DMS53 treated with DMSO at 0.1 percent for 48 hours (cell line): ENCODE results near the gene TSPAN15.
"Not testable (repeated sequence)": the region's sequence is repeated elsewhere in the genome, so short reads cannot be mapped to it uniquely, and the experiment has no call there.

Source experiments
- DNase-seq: peaks from one replicate; lab custom pipeline; 2025; ENCODE audit not compliant: unreplicated experiment; lab: John Stamatoyannopoulos, UW

Gene TSPAN15

DNA sequence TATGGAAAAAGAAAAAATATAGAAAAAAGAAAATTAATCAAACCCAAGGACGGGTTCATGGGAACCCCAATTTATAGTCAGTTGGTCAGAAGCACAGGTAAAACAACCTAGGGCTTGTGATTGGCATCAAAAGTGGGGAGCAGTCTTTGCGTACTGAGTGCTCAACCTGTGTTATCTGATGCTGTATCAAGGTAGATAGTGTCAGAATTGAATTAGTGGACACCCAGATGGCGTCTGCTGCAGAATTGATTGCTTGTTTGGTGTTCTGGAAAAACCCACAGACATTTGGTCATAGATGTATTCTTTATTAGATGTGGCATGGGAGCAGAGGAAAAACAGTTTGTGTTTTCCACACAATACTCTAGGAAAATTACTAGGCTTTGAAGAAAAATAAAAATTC lies 82.4 kb downstream of the TSPAN15 start:
- no peak for DNase-seq

DNA sequence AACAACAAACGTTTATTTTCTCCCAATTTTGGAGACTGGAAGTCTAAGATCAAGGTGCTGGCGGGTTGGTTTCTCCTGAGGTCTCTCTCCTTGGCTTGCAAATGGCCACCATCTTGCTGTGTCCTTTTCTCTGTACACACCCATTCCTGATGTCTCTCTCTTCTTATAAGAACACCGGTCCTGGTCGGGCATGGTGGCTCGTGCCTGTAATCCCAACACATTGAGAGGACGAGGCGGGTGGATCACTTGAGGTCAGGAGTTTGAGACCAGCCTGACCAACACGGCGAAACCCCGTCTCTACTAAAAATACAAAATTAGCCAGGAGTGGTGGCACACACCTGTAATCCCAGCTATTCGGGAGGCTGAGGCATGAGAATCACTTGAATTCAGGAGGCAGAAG lies 85.3 kb downstream of the TSPAN15 start:
- DNase-seq, result not testable (repeated sequence)

DNA sequence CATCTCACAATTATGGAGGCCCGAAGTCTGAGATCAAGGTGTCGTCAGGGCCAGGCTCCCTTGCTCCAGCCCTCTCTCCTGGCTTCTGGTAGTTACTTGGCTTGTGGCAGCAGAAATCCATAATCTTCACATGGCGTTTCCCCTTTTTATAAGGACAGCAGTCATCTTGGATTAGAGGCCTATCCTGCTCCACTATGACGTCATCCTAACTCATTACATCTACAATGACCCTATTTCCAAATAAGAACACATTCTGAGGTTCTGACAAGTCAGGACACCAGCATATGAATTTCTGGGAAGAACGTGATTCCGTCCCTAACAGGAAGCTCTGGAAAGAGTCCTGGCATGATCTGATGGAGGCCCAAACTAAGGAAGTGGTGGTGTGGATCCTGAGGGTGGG lies 86.2 kb downstream of the TSPAN15 start:
- no peak for DNase-seq

DNA sequence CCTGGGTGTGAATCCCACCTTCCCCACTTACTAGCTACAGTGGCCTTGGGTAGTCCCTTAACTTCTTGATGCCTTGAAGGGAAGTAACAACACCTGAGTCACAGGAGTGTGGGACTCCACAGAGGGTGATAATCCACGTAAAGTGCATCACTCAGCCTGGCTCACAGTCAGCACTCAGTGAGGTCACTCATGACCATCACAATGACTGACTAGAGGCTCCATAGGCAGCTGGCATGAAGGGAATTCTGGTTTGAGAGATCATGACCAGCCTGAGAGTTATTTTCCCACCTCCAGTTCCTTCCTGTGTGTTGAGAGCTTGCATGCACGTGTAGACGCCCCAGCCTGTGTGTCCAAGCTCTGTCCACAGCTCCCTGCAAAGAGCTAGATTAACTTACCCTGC lies 87.2 kb downstream of the TSPAN15 start:
- DNase-seq, result no peak

DNA sequence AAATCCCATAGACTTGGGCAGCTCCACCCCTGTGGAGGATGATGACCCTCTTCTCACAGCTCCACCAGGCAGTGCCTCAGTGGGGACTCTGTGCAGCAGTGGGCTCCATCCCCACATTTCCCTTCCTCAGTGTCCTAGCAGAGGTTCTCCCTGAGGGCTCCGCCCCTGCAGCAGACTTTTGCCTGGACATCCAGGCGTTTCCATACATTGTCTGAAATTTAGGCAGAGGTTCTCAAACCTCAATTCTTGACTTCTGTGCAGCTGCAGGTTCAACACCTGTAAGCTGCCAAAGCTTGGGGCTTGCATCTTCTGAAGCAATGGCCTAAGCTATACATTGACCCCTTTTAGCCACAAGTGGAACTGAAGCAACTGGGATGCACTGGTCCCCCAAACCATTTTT lies 90.2 kb downstream of the TSPAN15 start:
- no peak for DNase-seq

DNA sequence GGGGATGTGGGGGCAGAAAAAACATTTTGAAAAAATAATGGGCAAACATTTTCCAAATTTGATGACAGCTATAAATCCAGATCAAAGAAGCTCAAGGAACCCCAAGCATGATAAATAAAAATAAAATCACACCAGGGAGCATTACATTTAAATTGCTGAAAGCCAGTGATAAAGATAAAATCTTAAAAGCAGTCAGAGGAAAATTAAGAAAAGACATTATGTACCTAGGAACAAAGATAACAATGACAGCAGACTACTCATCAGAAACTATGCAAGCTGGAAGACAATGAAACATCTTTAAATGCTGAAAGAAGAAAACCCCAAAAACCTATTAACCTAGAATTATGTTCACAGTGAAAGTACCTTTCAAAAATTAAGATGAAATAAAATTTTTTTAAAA lies 98.7 kb downstream of the TSPAN15 start:
- DNase-seq, result no peak

DNA sequence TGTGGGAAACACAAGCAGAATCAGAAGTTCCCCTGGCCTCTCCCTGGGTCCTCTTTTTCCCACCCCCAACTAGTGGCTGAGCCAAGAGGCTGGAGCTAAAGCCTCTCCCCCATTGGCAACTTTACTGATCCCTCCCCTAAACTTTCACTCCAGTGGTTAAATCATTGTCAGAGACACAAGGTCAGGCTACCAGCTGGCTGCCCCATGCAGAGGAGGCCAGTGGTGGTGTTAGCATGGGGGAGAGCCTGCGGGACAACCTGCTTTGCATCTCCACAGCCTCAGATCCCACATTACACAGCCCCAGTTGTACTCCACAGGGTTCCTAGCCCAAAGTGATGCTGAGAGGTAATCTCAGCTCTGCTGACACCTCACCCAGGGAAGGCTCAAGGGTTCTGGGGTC lies 101.0 kb downstream of the TSPAN15 start:
- no peak for DNase-seq

DNA sequence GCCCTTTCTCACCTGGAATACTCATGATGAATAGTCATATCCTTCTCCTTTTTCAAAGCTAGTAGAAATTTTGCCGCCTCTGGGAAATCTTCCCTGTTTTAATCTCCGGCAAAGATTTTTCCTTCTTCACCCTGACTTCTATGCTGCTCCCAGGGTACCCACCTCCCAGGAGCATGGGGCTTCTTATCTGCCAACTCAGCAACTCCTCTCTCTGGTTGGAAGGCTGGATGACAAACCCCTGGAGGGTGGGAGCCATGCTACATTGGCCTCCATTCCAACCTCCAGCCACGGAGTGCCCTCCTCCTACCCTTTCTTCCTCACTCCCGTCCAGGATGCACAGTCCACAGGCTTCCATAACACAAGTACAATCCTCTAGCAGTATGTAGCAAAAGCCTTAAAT lies 102.1 kb downstream of the TSPAN15 start:
- no peak for DNase-seq

DNA sequence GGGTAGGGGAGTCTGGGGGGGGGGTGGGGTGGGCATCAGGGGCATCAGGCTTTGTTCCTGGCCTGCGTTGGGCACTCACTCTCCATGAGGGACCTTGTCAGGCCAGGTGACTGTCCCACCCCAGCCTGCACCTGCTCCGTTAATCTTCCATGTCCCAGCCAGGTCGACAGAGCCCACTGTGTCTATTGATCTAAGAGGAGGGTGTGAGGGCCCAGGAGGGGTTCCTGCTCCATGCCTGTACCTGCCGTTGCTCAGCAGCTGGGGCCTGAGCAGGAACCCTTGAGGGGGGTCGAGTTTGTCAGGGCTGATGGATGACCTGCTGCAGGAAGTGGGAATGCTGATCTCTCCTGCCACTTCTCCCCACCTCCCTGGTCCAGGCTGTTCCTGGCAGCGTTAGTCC lies 103.3 kb downstream of the TSPAN15 start:
- DNase-seq, result no peak
